HL-60 (cell line): ENCODE data around the gene DOCK9.

ENCODE experiments used
- DNase-seq, 2 experiments: peaks; one replicate each; pipeline ENCODE4 v3.0.0-alpha.2; 2010 to 2020; ENCODE audit warnings: low read depth in 1 of 2, low spot score in 1 of 2
- H3K27ac ChIP-seq: fragments of 250-450 bp; sonication (Bioruptor Pico); replicated peaks from 2 replicates; pipeline ENCODE4 v1.5.1; 2020; ENCODE audit warnings: mild to moderate bottlenecking, moderate library complexity
- H3K27me3 ChIP-seq: fragments of 250-450 bp; sonication (Bioruptor Pico); 2 replicates; pipeline ENCODE4 v1.5.1; 2021; ENCODE audit warnings: mild to moderate bottlenecking, moderate library complexity; ENCODE audit not compliant: insufficient read depth, poor library complexity, severe bottlenecking
- H3K4me3 ChIP-seq: replicated peaks from 2 replicates; pipeline ENCODE4 v1.5.1; 2011; ENCODE audit warnings: mild to moderate bottlenecking, control low read depth, low read length; ENCODE audit not compliant: insufficient read depth
- GABPA ChIP-seq: IDR thresholded peaks from 2 replicates; pipeline ENCODE4 v1.6.1; 2012; ENCODE audit warnings: low read depth
- POLR2AphosphoS5 ChIP-seq: IDR thresholded peaks from 2 replicates; pipeline ENCODE4 v1.6.1; 2012; ENCODE audit warnings: low read depth
- REST ChIP-seq: IDR thresholded peaks from 2 replicates; pipeline ENCODE4 v1.6.1; 2012; ENCODE audit warnings: low read depth; ENCODE audit not compliant: insufficient replicate concordance
- SPI1 ChIP-seq: IDR thresholded peaks from 2 replicates; pipeline ENCODE4 v1.6.1; 2012; ENCODE audit warnings: low read depth, mild to moderate bottlenecking, borderline replicate concordance
- TF ChIP-seq, protein P1 (sequence below): IDR thresholded peaks from one replicate; pipeline ENCODE4 v1.5.1; 2011; ENCODE audit warnings: low read length, control low read depth, inconsistent platforms; ENCODE audit not compliant: insufficient read depth

DOCK9 gene

GRCh38 chr13:98979012-98979660 lies 1.3 kb upstream of the DOCK9 start:
- TF ChIP-seq POLR2AphosphoS5, result no peak
- TF ChIP-seq REST, result no peak
- TF ChIP-seq, protein P1, sequence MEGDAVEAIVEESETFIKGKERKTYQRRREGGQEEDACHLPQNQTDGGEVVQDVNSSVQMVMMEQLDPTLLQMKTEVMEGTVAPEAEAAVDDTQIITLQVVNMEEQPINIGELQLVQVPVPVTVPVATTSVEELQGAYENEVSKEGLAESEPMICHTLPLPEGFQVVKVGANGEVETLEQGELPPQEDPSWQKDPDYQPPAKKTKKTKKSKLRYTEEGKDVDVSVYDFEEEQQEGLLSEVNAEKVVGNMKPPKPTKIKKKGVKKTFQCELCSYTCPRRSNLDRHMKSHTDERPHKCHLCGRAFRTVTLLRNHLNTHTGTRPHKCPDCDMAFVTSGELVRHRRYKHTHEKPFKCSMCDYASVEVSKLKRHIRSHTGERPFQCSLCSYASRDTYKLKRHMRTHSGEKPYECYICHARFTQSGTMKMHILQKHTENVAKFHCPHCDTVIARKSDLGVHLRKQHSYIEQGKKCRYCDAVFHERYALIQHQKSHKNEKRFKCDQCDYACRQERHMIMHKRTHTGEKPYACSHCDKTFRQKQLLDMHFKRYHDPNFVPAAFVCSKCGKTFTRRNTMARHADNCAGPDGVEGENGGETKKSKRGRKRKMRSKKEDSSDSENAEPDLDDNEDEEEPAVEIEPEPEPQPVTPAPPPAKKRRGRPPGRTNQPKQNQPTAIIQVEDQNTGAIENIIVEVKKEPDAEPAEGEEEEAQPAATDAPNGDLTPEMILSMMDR, result no peak
- TF ChIP-seq GABPA, result no peak
- no peak for TF ChIP-seq SPI1
- H3K27ac ChIP-seq, result no peak overlapping the region
- DNase-seq, result no peak
- peaks cover 28% of the 10 kb centered on the region for H3K27me3 ChIP-seq
- H3K4me3 ChIP-seq, result no peak overlapping the region

- no peak overlapping the region for H3K27ac ChIP-seq
- DNase-seq, result no peak
- H3K27me3 ChIP-seq, result peaks cover 33% of the 10 kb centered on the region
- no peak for TF ChIP-seq SPI1
- TF ChIP-seq REST, result no peak
- no peak for TF ChIP-seq POLR2AphosphoS5
- TF ChIP-seq GABPA, result no peak
- TF ChIP-seq, protein P1, result no peak
- H3K4me3 ChIP-seq, result no peak overlapping the region
Observed at GRCh38 chr13:98978280-98978679, 416 bp upstream of the DOCK9 start.

DNA sequence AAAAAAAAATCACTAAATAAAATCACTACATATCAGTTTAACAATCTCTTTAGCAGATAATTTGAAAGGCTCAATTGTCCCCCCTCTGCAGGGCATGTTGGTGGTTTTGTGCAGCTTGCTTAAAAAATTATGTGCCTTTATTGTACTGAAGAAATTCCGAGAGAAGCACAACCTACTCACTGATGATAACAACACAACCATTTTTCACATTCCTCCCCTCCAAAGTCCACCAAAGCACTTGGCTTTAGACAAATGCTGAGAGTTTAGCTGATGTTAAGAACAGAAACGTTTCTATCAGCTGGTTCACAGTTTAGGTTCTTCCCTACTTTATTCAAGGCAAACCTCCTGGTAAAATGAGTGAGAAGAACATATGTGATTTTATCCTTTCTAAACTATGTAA lies 923 bp downstream of the DOCK9 start:
- TF ChIP-seq REST, result no peak
- TF ChIP-seq POLR2AphosphoS5, result no peak
- no peak for TF ChIP-seq SPI1
- TF ChIP-seq, protein P1, result no peak
- no peak for TF ChIP-seq GABPA
- no peak overlapping the region for H3K4me3 ChIP-seq
- peaks cover 37% of the 10 kb centered on the region for H3K27me3 ChIP-seq
- no peak for DNase-seq
- H3K27ac ChIP-seq, result no peak overlapping the region
